ENCODE results near the gene GARIN5B. TPM values are rescaled to one million over a fixed set of nuclear protein-coding genes. Genes with fewer than 3 reads are reported as not detected.

The GARIN5B gene
- total and polyA plus RNA-seq, 2 of the 13 experiments (the other 11 are each of a cell fraction or from before 2014, with no cell fraction given), result not detected

DNA sequence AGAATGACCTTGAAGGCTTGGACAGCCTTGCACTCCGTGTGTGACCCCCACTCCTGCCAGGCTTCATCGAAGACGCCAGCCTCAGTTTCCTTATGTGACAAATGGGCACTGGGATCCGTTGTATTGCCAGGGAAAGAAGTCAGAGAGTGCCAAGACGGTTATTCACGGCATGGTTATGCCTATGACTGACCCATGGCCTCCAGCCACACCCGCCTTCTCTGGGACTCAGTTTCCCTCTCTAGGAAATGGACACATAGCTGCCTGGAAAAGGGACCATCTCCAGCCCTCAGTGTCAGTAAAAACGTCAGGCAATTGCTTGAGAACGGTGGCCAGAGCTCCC lies 45.4 kb upstream of the GARIN5B start (continued):
- TF ChIP-seq ZNF350 (CRISPR knock-in tag; IDR thresholded peaks at IDR 0.05; ENCODE audit: borderline replicate concordance, low read depth) (0 out of 2 replicates have a peak, but pooled peaks have one; percentile 0), ZMYM3 (CRISPR knock-in tag; IDR thresholded peaks at IDR 0.05) (0 out of 2 replicates have a peak, but pooled peaks have one; percentile 21), NFIB (CRISPR knock-in tag; IDR thresholded peaks at IDR 0.05; ENCODE audit: borderline replicate concordance) (no peak), ZNF468 (CRISPR knock-in tag; IDR thresholded peaks at IDR 0.05) (no peak), ZNF850 (CRISPR knock-in tag; conservative IDR thresholded peaks at IDR 0.05) (no peak), ZSCAN21 (CRISPR knock-in tag; IDR thresholded peaks at IDR 0.05; ENCODE audit: borderline replicate concordance) (0 out of 2 replicates have a peak, but pooled peaks have one; percentile 14), FOXM1 (CRISPR knock-in tag; IDR thresholded peaks at IDR 0.05) (no peak), FOXA3 (CRISPR knock-in tag; IDR thresholded peaks at IDR 0.05) (no peak), ZEB1 (IDR thresholded peaks at IDR 0.05; ENCODE audit: insufficient replicate concordance, low read depth) (no peak), ZSCAN29 (CRISPR knock-in tag; conservative IDR thresholded peaks at IDR 0.05) (no peak), MED8 (CRISPR knock-in tag; IDR thresholded peaks at IDR 0.05; ENCODE audit: insufficient replicate concordance) (no peak)
- TF ChIP-seq, protein P1, sequence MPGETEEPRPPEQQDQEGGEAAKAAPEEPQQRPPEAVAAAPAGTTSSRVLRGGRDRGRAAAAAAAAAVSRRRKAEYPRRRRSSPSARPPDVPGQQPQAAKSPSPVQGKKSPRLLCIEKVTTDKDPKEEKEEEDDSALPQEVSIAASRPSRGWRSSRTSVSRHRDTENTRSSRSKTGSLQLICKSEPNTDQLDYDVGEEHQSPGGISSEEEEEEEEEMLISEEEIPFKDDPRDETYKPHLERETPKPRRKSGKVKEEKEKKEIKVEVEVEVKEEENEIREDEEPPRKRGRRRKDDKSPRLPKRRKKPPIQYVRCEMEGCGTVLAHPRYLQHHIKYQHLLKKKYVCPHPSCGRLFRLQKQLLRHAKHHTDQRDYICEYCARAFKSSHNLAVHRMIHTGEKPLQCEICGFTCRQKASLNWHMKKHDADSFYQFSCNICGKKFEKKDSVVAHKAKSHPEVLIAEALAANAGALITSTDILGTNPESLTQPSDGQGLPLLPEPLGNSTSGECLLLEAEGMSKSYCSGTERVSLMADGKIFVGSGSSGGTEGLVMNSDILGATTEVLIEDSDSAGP (CRISPR knock-in tag; IDR thresholded peaks at IDR 0.05; ENCODE audit: borderline replicate concordance), result peak; percentile 12; the same call in 1 of the 2 replicates
- TF ChIP-seq, protein P2, sequence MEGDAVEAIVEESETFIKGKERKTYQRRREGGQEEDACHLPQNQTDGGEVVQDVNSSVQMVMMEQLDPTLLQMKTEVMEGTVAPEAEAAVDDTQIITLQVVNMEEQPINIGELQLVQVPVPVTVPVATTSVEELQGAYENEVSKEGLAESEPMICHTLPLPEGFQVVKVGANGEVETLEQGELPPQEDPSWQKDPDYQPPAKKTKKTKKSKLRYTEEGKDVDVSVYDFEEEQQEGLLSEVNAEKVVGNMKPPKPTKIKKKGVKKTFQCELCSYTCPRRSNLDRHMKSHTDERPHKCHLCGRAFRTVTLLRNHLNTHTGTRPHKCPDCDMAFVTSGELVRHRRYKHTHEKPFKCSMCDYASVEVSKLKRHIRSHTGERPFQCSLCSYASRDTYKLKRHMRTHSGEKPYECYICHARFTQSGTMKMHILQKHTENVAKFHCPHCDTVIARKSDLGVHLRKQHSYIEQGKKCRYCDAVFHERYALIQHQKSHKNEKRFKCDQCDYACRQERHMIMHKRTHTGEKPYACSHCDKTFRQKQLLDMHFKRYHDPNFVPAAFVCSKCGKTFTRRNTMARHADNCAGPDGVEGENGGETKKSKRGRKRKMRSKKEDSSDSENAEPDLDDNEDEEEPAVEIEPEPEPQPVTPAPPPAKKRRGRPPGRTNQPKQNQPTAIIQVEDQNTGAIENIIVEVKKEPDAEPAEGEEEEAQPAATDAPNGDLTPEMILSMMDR (CRISPR knock-in tag; IDR thresholded peaks at IDR 0.05), result no peak
